Breast epithelium (tissue), 3 donors: ENCODE results near the gene PKD2L1.

ENCODE experiments used
- CTCF ChIP-seq, 3 donors: fragments of 450-650 bp; IDR thresholded peaks; one replicate each; pipeline ENCODE4 v1.5.1; 2016 to 2017; ENCODE audit warnings: antibody characterized with exemption in 3 of 3, mild to moderate bottlenecking in 3 of 3, moderate library complexity in 3 of 3
- POLR2A ChIP-seq: fragments of 450-650 bp; IDR thresholded peaks from one replicate; pipeline ENCODE4 v1.6.1; 2016; ENCODE audit warnings: antibody characterized with exemption, mild to moderate bottlenecking, moderate library complexity

- TF ChIP-seq POLR2A (no peak), CTCF (IDR thresholded peaks at IDR 0.05) (no peak)
Observed at GRCh38 chr10:100238429-100238828, 91.6 kb downstream of the PKD2L1 start.
